GM12878 (cell line): ENCODE results near the gene ELOVL5. TPM values are rescaled to one million over a fixed set of nuclear protein-coding genes. Genes with fewer than 3 reads are reported as not detected.
"Not testable (repeated sequence)": the region's sequence is repeated elsewhere in the genome, so short reads cannot be mapped to it uniquely, and the experiment has no call there.

Experiments used
- ATAC-seq: fragments of 200-7000 bp; cut with Tn5 transposase; 3 replicates; pipeline ENCODE4 v1.9.1; 2020; ENCODE audit warnings: mild to moderate bottlenecking, moderate library complexity
- BruUV-seq: library from RNA; stranded (reverse); fragments of 400-500 nt; replicated peaks from 2 replicates; lab custom pipeline; 2021; lab: Mats Ljungman, UMichigan
- CTCF ChIA-PET: fragments of 300-600 bp; sonication (Branson Sonifier 250); formaldehyde crosslinking; extraction: SDS; loops from one replicate; lab custom pipeline; 2021; ENCODE audit warnings: inconsistent platforms; lab: Yijun Ruan, JAX
- POLR2A ChIA-PET: fragments of 350-600 bp; formaldehyde crosslinking; extraction: SDS; loops from one replicate; lab custom pipeline; 2021; ENCODE audit warnings: inconsistent platforms; lab: Charles Lee
- RAD21 ChIA-PET: fragments of 300-600 bp; sonication (Branson Sonifier 250); formaldehyde crosslinking; loops from one replicate; lab custom pipeline; 2023; ENCODE audit warnings: antibody characterized with exemption; ENCODE audit not compliant: unreplicated experiment; lab: Charles Lee
- SMC1A ChIA-PET: fragments of 300-600 bp; sonication (Branson Sonifier 250); formaldehyde crosslinking; loops from one replicate; lab custom pipeline; 2023; ENCODE audit not compliant: unreplicated experiment, uncharacterized antibody; lab: Charles Lee
- DNase-seq: peaks from one replicate; pipeline ENCODE4 v3.0.0-alpha.2; 2011; ENCODE audit warnings: low read depth, low spot score
- FAIRE-seq: peaks from 3 replicates; lab custom pipeline; 2011; peaks lifted over from hg19 to GRCh38; lab: Jason Lieb, UNC
- H2AFZ ChIP-seq: 2 replicates; pipeline ENCODE4 v1.6.0; 2011; ENCODE audit warnings: low read depth, low read length, control low read depth; ENCODE audit not compliant: control insufficient read depth
- H3K27ac ChIP-seq: 2 replicates; pipeline ENCODE4 v1.5.1; 2011; ENCODE audit warnings: control low read depth; ENCODE audit not compliant: control insufficient read depth, insufficient read depth
- H3K27me3 ChIP-seq, 2 experiments: replicated peaks in 1 of 2; 2 replicates each; pipeline versions ENCODE4 v1.6.0 to v1.6.1; 2011; ENCODE audit warnings: low read length in 1 of 2; ENCODE audit not compliant: control insufficient read depth in 2 of 2, insufficient read depth in 2 of 2
- H3K36me3 ChIP-seq, 2 experiments: 2 replicates each; pipeline ENCODE4 v1.5.1; 2011; ENCODE audit warnings: low read length in 1 of 2; ENCODE audit not compliant: control insufficient read depth in 2 of 2, insufficient read depth in 2 of 2
- H3K4me1 ChIP-seq: 2 replicates; pipeline ENCODE4 v1.6.1; 2011; ENCODE audit warnings: mild to moderate bottlenecking, low read length, moderate library complexity, mixed read lengths; ENCODE audit not compliant: control insufficient read depth, insufficient read depth
- H3K4me2 ChIP-seq: 2 replicates; pipeline ENCODE4 v1.6.0; 2011; ENCODE audit warnings: control low read depth; ENCODE audit not compliant: control insufficient read depth, insufficient read depth
- H3K4me3 ChIP-seq: fragments of 200-600 bp; sonication (generic); 2 replicates; pipeline ENCODE4 v1.5.1; 2016
- H3K79me2 ChIP-seq: 2 replicates; pipeline ENCODE4 v1.6.0; 2011; ENCODE audit warnings: low read length; ENCODE audit not compliant: control insufficient read depth, insufficient read depth
- H3K9ac ChIP-seq: 2 replicates; pipeline ENCODE4 v1.8.0; 2011; ENCODE audit warnings: low read length, control low read depth, mixed read lengths; ENCODE audit not compliant: control insufficient read depth, insufficient read depth
- H3K9me3 ChIP-seq: replicated peaks from 3 replicates; pipeline ENCODE4 v1.5.1; 2011; ENCODE audit warnings: mild to moderate bottlenecking, low read length; ENCODE audit not compliant: control insufficient read depth, insufficient read depth
- H4K20me1 ChIP-seq: 2 replicates; pipeline ENCODE4 v1.6.0; 2011; ENCODE audit not compliant: control insufficient read depth, insufficient read depth
- BACH1 ChIP-seq: fragments of 450-650 bp; IDR thresholded peaks from 2 replicates; pipeline ENCODE4 v1.6.1; 2017; ENCODE audit warnings: mild to moderate bottlenecking, borderline replicate concordance
- FOXK2 ChIP-seq: fragments of 450-650 bp; IDR thresholded peaks from 2 replicates; pipeline ENCODE4 v1.6.1; 2017; ENCODE audit warnings: mild to moderate bottlenecking, moderate library complexity
- KAT2A ChIP-seq: conservative IDR thresholded peaks from 2 replicates; pipeline ENCODE4 v1.6.1; 2011; ENCODE audit warnings: low read depth, low read length; ENCODE audit not compliant: control insufficient read depth
- KDM1A ChIP-seq: fragments of 200-600 bp; sonication (generic); IDR thresholded peaks from 2 replicates; pipeline ENCODE4 v1.6.1; 2016; ENCODE audit warnings: borderline replicate concordance
- KLF5 ChIP-seq: fragments of 450-650 bp; IDR thresholded peaks from 2 replicates; pipeline ENCODE4 v1.6.1; 2014; ENCODE audit warnings: mild to moderate bottlenecking; ENCODE audit not compliant: partially characterized antibody
- NR2C1 ChIP-seq: fragments of 450-650 bp; IDR thresholded peaks from 2 replicates; pipeline ENCODE4 v1.6.1; 2017; ENCODE audit warnings: antibody characterized with exemption, mild to moderate bottlenecking, moderate library complexity
- SMAD5 ChIP-seq: IDR thresholded peaks from 2 replicates; pipeline ENCODE4 v1.6.1; 2016; ENCODE audit warnings: antibody characterized with exemption, low read depth
- SUPT20H ChIP-seq: IDR thresholded peaks from 2 replicates; pipeline ENCODE4 v1.6.1; 2011; ENCODE audit warnings: low read depth, mild to moderate bottlenecking, low read length, moderate library complexity, borderline replicate concordance; ENCODE audit not compliant: control insufficient read depth
- ZNF384 ChIP-seq: IDR thresholded peaks from 2 replicates; pipeline ENCODE4 v1.6.1; 2012; ENCODE audit warnings: low read depth, mild to moderate bottlenecking, low read length, improper control_type of control experiment, borderline replicate concordance
- WGBS: methylation state at CpG from one replicate; pipeline ENCODE4 v1.1.6; 2016; ENCODE audit warnings: low lambda C conversion rate; ENCODE audit not compliant: insufficient replicate concordance, insufficient coverage; ENCODE audit errors: missing lambda C conversion rate; 5-methylcytosine and 5-hydroxymethylcytosine counted together
- in situ Hi-C: fragments of 300-500 bp; cut with MboI; formaldehyde crosslinking; loops from 9 replicates; pipeline ENCODE4 v1.14.3; 2018; ENCODE audit warnings: mixed read lengths
- intact Hi-C: fragments of 100-400 bp; cut with micrococcal nuclease; formaldehyde crosslinking; loops from one replicate; pipeline ENCODE4 v1.14.2; 2022; ENCODE audit not compliant: unreplicated experiment
- polyA plus RNA-seq, 11 experiments: library from polyadenylated mRNA; depleted of rRNA in 4 of 11; unstranded in 6 of 11; stranded (reverse) in 5 of 11; fragments of >200 nt; fragmentation: Nextera tagmentation in 4 of 11; fragmentation: Illumina TruSeq in 1 of 11; extraction: Ambion mirVana in 4 of 11; extraction: Trizol in 1 of 11; gene quantifications; 1 replicate in 1 of 11; 2 replicates in 10 of 11; pipeline versions ENCODE4 v1.2.1 to v1.2.3, GENCODE V29; 2011 to 2016; ENCODE audit warnings: inconsistent platforms in 2 of 11, missing spikeins in 2 of 11, low read depth in 1 of 11
- total RNA-seq, 4 experiments: library from RNA; depleted of rRNA in 3 of 4; stranded (reverse); fragments of >200 nt in 3 of 4; fragmentation: Illumina TruSeq in 1 of 4; extraction: Trizol in 1 of 4; gene quantifications; 2 replicates each; pipeline versions ENCODE4 v1.2.1 to v1.2.3, GENCODE V29; 2013 to 2021
- TF ChIP-seq, protein P1 (sequence below): IDR thresholded peaks from 2 replicates; pipeline ENCODE4 v1.6.1; 2012; ENCODE audit warnings: low read depth, low read length, improper control_type of control experiment

ELOVL5 gene
- total and polyA plus RNA-seq, 10 of the 15 experiments (the other 5 are each of a cell fraction or from before 2014, with no cell fraction given): 156 to 241 (median 196) TPM

DNA sequence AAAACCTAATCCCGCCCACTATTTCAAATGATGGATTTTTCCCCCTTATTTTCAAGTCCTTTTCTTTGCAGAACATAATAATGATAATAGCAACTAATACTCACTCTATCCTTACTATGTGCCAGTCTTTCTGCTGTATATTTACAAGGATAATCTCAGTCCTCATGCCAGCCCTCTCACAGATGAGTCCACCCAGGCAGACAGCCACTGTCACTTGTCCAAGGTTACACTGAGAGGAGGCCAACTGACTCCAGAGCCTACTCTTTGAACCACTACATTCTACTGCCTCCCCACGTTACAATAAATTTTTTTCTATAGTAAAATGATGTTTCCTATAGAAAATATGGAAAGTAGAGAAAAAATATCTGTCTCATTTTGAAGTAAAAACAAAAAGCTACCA lies 30.9 kb downstream of the ELOVL5 start (continued):
- TF ChIP-seq BACH1 (no peak), SUPT20H (no peak), ZNF384 (no peak), KDM1A (no peak), KLF5 (no peak), FOXK2 (no peak), SMAD5 (no peak), NR2C1 (no peak), KAT2A (no peak)
- TF ChIP-seq, protein P1, sequence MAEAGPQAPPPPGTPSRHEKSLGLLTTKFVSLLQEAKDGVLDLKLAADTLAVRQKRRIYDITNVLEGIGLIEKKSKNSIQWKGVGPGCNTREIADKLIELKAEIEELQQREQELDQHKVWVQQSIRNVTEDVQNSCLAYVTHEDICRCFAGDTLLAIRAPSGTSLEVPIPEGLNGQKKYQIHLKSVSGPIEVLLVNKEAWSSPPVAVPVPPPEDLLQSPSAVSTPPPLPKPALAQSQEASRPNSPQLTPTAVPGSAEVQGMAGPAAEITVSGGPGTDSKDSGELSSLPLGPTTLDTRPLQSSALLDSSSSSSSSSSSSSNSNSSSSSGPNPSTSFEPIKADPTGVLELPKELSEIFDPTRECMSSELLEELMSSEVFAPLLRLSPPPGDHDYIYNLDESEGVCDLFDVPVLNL: no peak

GRCh38 chr6:53317299-53317698 lies 31.5 kb downstream of the ELOVL5 start:
- peaks cover 49% of the 10 kb centered on the region for H3K79me2 ChIP-seq
- RAD21 ChIA-PET: interaction anchor here (2.0 to 2.2 kb wide), 2 partner anchors 27 to 30 kb away, joined by 6 to 9 read pairs; no protein-coding TSS in a partner anchor
- H3K4me2 ChIP-seq, FAIRE-seq, DNase-seq, H3K9ac ChIP-seq, ATAC-seq, intact Hi-C loops, H3K27ac ChIP-seq, H3K36me3 ChIP-seq, H4K20me1 ChIP-seq, H2AFZ ChIP-seq, H3K27me3 ChIP-seq, in situ Hi-C loops, BruUV-seq, H3K4me1 ChIP-seq, H3K9me3 ChIP-seq, H3K4me3 ChIP-seq: not testable (repeated sequence)
- 85% methylated on average over 8 of the region's 8 CpGs for WGBS
- SMC1A ChIA-PET: interaction anchor here (0.7 to 2.1 kb wide), 5 partner anchors 13 to 32 kb away, joined by 3 to 6 read pairs (median 6); no protein-coding TSS in a partner anchor
- CTCF ChIA-PET: interaction anchor here (1.1 kb wide), 1 partner anchor 94 kb away, joined by 3 read pairs; no protein-coding TSS in a partner anchor
- POLR2A ChIA-PET: interaction anchor here (1.7 kb wide), 1 partner anchor 10 kb away, joined by 4 read pairs; no protein-coding TSS in a partner anchor
